ENCODE measurements around the gene CDK5RAP2. TPM values are rescaled to one million over a fixed set of nuclear protein-coding genes. Genes with fewer than 3 reads are reported as not detected.
"Not testable (repeated sequence)": the region's sequence is repeated elsewhere in the genome, so short reads cannot be mapped to it uniquely, and the experiment has no call there.

Gene CDK5RAP2
- total RNA-seq, 4 donors from 2014 or later: 53.5 to 74.2 (median 55.7) TPM

DNA sequence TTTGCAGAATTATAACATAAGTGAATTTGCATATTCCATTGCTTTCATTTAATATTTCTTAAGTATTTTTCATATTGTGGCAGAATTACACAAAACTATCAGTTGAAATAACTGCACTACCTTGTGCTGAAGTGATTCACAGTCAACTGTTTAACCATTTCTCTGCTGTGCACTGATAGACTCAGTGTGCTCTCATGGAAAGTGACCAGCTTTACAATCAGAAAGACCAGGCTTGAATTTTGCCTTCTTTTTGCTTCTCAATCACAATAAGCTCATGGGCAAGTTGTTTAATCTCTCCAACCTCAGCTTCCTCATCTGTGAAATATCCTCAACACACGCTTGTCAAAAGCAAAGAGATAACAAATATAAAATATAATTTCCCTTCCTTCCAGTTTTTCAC, 18.3 kb downstream of the CDK5RAP2 start:
- WGBS, 2 donors: 97 to 98% methylated on average over 1 of the region's 1 CpG
- no peak for DNase-seq (ENCODE audit: low spot score in 2 of 2)
- TF ChIP-seq POLR2A (IDR thresholded peaks at IDR 0.05): no peak
- TF ChIP-seq, protein P1, sequence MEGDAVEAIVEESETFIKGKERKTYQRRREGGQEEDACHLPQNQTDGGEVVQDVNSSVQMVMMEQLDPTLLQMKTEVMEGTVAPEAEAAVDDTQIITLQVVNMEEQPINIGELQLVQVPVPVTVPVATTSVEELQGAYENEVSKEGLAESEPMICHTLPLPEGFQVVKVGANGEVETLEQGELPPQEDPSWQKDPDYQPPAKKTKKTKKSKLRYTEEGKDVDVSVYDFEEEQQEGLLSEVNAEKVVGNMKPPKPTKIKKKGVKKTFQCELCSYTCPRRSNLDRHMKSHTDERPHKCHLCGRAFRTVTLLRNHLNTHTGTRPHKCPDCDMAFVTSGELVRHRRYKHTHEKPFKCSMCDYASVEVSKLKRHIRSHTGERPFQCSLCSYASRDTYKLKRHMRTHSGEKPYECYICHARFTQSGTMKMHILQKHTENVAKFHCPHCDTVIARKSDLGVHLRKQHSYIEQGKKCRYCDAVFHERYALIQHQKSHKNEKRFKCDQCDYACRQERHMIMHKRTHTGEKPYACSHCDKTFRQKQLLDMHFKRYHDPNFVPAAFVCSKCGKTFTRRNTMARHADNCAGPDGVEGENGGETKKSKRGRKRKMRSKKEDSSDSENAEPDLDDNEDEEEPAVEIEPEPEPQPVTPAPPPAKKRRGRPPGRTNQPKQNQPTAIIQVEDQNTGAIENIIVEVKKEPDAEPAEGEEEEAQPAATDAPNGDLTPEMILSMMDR (IDR thresholded peaks at IDR 0.05): no peak
- no peak overlapping the region for H3K4me3 ChIP-seq (ENCODE audit: low read depth, poor library complexity, severe bottlenecking)
- intact Hi-C loops (cut with DNase I; ENCODE audit: low total_unique reads): no loop called here

DNA sequence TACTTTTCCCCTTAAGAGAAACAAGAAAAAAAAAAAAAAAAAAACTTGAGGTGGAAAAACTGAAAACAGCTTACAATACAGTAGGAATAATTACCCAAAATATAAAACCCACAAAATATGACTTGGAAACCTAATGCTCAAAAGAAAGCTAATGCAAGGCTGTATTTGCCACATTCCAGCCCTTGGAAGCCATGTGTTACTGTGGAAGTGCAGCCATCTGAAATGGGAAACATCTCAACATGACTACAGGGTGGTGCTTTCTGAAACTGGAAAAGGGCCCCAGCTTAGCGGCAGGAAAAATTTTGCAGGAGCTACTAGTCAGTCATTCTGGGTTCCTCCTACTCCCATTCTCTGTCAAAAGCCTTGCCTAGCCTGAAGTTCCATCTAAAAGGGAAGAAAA, 20.4 kb downstream of the CDK5RAP2 start:
- 60 to 67% methylated on average over 1 of the region's 1 CpG for WGBS, 2 donors
- intact Hi-C loops (cut with DNase I; ENCODE audit: low total_unique reads): no loop called here
- TF ChIP-seq, protein P1 (IDR thresholded peaks at IDR 0.05): no peak
- no peak for TF ChIP-seq POLR2A (IDR thresholded peaks at IDR 0.05)
- DNase-seq (ENCODE audit: low spot score in 2 of 2): no peak
- no peak overlapping the region for H3K4me3 ChIP-seq (ENCODE audit: low read depth, poor library complexity, severe bottlenecking)

DNA sequence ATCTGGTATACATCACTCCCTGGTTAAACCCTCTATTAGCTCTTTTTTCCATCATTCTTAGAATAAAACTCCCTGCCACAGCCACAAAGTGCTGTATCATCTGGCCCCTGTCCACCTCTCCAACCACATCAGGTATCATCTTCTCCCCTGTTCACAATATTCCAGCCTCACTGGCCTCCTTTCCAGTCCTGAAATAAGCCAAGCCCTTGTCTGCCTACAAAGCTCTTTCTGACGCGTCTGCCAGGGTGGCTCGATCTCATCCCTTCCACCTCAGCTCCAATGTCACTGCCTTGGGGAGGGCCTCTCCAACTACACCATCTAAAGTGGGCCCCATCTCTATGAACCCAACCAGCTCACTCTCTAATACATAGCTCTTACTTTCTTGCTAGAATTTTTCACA, 21.5 kb downstream of the CDK5RAP2 start:
- no peak overlapping the region for H3K4me3 ChIP-seq (ENCODE audit: low read depth, poor library complexity, severe bottlenecking)
- intact Hi-C loops (cut with DNase I; ENCODE audit: low total_unique reads): no loop called here
- 92 to 96% methylated on average over 3 of the region's 3 CpGs for WGBS, 2 donors
- TF ChIP-seq, protein P1 (IDR thresholded peaks at IDR 0.05): no peak
- TF ChIP-seq POLR2A (IDR thresholded peaks at IDR 0.05): no peak
- no peak for DNase-seq (ENCODE audit: low spot score in 2 of 2)

DNA sequence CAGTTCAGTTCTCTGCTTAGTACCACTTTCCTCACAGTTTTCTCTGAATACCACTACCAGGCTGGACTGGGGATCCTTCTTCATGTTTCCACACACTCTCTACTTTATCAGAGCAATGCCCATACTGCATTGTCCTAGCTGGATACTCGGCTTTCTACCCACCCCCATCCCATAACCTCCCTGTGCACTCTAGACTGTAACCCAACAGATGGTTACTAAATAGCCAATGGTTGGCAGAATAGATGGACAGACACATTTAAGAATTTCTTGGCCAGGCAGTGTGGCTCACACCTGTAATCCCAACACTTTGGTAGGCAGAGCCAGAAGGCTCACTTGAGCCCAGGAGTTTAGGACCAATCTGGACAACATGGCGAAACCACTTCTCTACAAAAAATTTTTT, 22.8 kb downstream of the CDK5RAP2 start:
- intact Hi-C loops (cut with DNase I; ENCODE audit: low total_unique reads): no loop called here
- TF ChIP-seq POLR2A (IDR thresholded peaks at IDR 0.05): no peak
- TF ChIP-seq, protein P1 (IDR thresholded peaks at IDR 0.05): no peak
- no peak overlapping the region for H3K4me3 ChIP-seq (ENCODE audit: low read depth, poor library complexity, severe bottlenecking)
- no peak for DNase-seq (ENCODE audit: low spot score in 2 of 2)
- 44 to 47% methylated on average over 2 of the region's 2 CpGs for WGBS, 2 donors

DNA sequence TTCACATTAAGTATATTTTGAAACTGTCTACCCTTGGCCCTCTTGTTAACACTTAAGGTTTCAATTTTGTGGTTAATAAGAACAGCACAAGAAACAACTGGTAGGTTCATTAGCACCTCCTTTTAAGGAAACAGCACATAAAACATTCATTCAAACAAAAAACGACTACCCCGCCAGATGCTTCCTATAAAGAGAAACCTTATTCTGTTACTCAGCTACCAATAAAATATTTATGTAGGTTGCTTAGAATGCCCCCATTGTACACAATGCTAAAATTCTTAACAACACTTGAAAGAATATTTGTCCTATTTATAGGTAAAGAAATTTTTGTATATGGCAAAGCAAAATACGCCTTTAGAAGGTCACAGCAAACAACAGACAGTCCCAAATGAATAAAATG, 23.2 kb downstream of the CDK5RAP2 start:
- TF ChIP-seq, protein P1 (IDR thresholded peaks at IDR 0.05): no peak
- no peak for TF ChIP-seq POLR2A (IDR thresholded peaks at IDR 0.05)
- no peak overlapping the region for H3K4me3 ChIP-seq (ENCODE audit: low read depth, poor library complexity, severe bottlenecking)
- intact Hi-C loops (cut with DNase I; ENCODE audit: low total_unique reads): no loop called here
- no peak for DNase-seq (ENCODE audit: low spot score in 2 of 2)
- WGBS, 2 donors: 79 to 83% methylated on average over 3 of the region's 3 CpGs

DNA sequence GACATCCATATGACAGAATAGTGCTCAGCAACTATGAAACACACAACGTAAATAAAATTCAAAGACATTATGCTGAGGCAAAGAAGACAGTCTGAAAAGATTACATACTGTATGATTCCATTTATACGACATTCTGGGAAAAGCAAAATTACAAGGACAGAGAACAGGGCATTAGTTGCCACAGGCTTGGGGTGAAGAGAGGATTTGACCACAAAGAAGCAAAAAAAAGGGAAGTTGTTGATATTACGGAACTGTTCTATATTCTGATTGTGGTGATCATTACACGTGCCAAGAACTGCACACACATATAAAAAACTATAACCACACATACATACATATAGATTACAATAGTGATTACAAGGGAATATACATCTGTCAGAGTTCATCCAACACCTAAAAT, 24.1 kb downstream of the CDK5RAP2 start:
- 90 to 91% methylated on average over 4 of the region's 4 CpGs for WGBS, 2 donors
- no peak for TF ChIP-seq POLR2A (IDR thresholded peaks at IDR 0.05)
- TF ChIP-seq, protein P1 (IDR thresholded peaks at IDR 0.05): no peak
- intact Hi-C loops (cut with DNase I; ENCODE audit: low total_unique reads): no loop called here
- H3K4me3 ChIP-seq (ENCODE audit: low read depth, poor library complexity, severe bottlenecking): no peak overlapping the region
- no peak for DNase-seq (ENCODE audit: low spot score in 2 of 2)

DNA sequence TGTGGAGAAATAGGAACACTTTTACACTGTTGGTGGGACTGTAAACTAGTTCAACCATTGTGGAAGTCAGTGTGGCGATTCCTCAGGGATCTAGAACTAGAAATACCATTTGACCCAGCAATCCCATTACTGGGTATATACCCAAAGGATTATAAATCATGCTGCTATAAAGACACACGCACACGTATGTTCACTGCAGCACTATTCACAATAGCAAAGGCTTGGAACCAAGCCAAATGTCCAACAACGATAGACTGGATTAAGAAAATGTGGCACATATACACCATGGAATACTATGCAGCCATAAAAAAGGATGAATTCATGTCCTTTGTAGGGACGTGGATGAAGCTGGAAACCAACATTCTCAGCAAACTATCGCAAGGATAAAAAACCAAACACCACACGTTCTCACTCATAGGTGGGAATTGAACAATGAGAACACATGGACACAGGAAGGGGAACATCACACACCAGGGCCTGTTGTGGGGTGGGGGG, 27.7 kb downstream of the CDK5RAP2 start:
- 98 to 99% methylated on average over 6 of the region's 7 CpGs for WGBS, 2 donors
- DNase-seq (ENCODE audit: low spot score in 2 of 2); intact Hi-C loops (cut with DNase I; ENCODE audit: low total_unique reads): not testable (repeated sequence)

More for the DNA sequence above, 27.7 kb downstream of the CDK5RAP2 start:
- not testable (repeated sequence) for H3K4me3 ChIP-seq (ENCODE audit: low read depth, poor library complexity, severe bottlenecking)
